Lower lobe of right lung (tissue), 2 donors: ENCODE results near the gene SRC. TPM values are rescaled to one million over a fixed set of nuclear protein-coding genes. Genes with fewer than 3 reads are reported as not detected.

Source experiments
- ATAC-seq, 2 donors: fragments of 200-7000 bp; cut with Tn5 transposase; one replicate each; pipeline ENCODE4 v1.9.1; 2020 to 2022; ENCODE audit warnings: mild to moderate bottlenecking in 2 of 2, moderate library complexity in 2 of 2
- DNase-seq: peaks from one replicate; pipeline ENCODE4 v3.0.0-alpha.2; 2020
- H3K27ac ChIP-seq: fragments of 200-600 bp; one replicate; pipeline ENCODE4 v1.8.0; 2022
- H3K27me3 ChIP-seq: fragments of 200-600 bp; one replicate; pipeline ENCODE4 v1.8.0; 2022; ENCODE audit warnings: low read depth
- H3K36me3 ChIP-seq: fragments of 200-600 bp; one replicate; pipeline ENCODE4 v1.8.0; 2022; ENCODE audit warnings: mild to moderate bottlenecking
- H3K4me1 ChIP-seq: fragments of 200-600 bp; one replicate; pipeline ENCODE4 v1.8.0; 2022
- H3K4me3 ChIP-seq: fragments of 200-600 bp; one replicate; pipeline ENCODE4 v1.8.0; 2022; ENCODE audit warnings: mild to moderate bottlenecking
- H3K9me3 ChIP-seq: fragments of 200-600 bp; one replicate; pipeline ENCODE4 v1.8.0; 2022
- intact Hi-C: fragments of 100-400 bp; cut with DNase I; formaldehyde crosslinking; loops from one replicate; pipeline ENCODE4 v1.11.0; 2022
- total RNA-seq: library from RNA; stranded (reverse); fragmentation: NEBNext Ultra II Directional; extraction: Animal tissue kit (Norgen Biotek cat#: 25700); gene quantifications from one replicate; pipeline ENCODE4 v1.2.1, GENCODE V29; 2021
- TF ChIP-seq, protein P1 (sequence below): fragments of 200-600 bp; IDR thresholded peaks from one replicate; pipeline ENCODE4 v1.8.0; 2022; ENCODE audit warnings: antibody characterized with exemption, mild to moderate bottlenecking
- donor health status: DM: no; HTN: yes; CAD: no; lungs with severe emphysema.

SRC gene
- total RNA-seq, 1 donor from 2014 or later: 72.7 TPM

DNA sequence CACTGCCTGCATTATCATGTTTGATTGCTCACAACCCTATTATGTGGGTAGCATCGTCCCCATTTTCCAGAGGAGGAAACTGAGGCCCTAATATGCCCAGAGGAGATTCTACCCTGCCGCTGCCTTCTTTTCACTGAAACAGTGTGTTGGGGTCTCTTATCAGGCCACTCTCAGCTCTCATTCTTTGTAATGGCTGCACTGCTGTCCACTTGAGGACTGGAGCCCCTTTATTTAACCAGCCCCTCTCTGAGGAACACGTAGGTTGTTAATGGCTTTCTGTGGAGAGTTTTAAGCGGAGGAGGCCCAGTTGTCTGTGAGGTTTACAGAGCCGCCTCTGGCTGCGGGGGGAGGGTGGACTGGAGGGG is 32.5 kb downstream of the SRC start:
- Histone ChIP-seq H3K27me3 (no peaks in the 10 kb centered on the region), H3K36me3 (peaks cover 9% of the 10 kb centered on the region), H3K4me3 (no peak overlapping the region), H3K9me3 (no peaks in the 10 kb centered on the region), H3K27ac (no peak overlapping the region), H3K4me1 (peaks cover 14% of the 10 kb centered on the region)
- DNase-seq (no peak), ATAC-seq (no peak)
- TF ChIP-seq, protein P1, sequence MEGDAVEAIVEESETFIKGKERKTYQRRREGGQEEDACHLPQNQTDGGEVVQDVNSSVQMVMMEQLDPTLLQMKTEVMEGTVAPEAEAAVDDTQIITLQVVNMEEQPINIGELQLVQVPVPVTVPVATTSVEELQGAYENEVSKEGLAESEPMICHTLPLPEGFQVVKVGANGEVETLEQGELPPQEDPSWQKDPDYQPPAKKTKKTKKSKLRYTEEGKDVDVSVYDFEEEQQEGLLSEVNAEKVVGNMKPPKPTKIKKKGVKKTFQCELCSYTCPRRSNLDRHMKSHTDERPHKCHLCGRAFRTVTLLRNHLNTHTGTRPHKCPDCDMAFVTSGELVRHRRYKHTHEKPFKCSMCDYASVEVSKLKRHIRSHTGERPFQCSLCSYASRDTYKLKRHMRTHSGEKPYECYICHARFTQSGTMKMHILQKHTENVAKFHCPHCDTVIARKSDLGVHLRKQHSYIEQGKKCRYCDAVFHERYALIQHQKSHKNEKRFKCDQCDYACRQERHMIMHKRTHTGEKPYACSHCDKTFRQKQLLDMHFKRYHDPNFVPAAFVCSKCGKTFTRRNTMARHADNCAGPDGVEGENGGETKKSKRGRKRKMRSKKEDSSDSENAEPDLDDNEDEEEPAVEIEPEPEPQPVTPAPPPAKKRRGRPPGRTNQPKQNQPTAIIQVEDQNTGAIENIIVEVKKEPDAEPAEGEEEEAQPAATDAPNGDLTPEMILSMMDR: no peak
- intact Hi-C loops: no loop called here

DNA sequence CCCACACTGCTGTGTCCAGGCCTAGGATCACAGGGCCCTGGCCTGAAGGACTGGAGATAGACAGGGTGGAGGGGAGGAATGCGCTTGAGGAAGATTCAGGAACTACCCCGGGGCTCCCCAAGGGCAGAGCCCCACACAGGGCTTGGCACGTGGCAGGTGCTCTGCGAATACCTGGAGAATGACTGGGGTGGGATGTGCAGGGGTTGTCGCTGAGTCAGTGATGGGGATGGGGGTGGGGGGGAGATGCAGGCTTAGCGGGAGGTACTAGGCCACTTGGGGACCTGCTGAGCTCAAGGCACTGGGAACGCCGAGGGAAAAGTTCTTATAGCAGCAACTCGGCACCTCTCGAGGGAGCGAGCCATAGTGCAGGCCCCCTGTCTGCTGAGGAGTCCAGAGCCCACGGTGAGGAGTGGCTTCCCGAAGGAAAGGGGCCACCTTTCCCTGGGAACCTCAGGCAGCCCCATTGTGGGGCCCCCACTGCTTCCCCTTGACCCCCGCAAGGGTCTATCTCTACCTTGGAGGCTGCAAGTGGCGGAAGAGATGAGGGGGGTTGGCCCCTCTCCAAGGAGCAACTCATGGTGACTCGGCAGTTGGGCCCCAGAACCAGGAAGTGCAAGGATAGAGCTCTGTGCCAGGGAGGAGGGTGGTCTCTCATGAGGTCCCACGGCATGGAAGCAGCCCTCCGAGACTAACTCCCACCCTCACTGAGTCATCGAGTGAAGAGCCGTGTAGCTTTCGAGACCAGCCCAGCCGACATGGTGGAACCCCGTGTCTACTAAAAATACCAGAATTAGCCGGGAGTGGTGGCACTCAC is 33.1 kb downstream of the SRC start:
- H3K27me3 ChIP-seq: no peaks in the 10 kb centered on the region
- H3K4me1 ChIP-seq: peaks cover 14% of the 10 kb centered on the region
- H3K4me3 ChIP-seq: no peak overlapping the region
- TF ChIP-seq, protein P1: no peak
- DNase-seq (peak; percentile 52), ATAC-seq (peak in 1 of 2 donors; percentile 29)
- intact Hi-C loops: no loop called here
- H3K27ac ChIP-seq: no peak overlapping the region
- H3K36me3 ChIP-seq: peaks cover 9% of the 10 kb centered on the region
- no peaks in the 10 kb centered on the region for H3K9me3 ChIP-seq

DNA sequence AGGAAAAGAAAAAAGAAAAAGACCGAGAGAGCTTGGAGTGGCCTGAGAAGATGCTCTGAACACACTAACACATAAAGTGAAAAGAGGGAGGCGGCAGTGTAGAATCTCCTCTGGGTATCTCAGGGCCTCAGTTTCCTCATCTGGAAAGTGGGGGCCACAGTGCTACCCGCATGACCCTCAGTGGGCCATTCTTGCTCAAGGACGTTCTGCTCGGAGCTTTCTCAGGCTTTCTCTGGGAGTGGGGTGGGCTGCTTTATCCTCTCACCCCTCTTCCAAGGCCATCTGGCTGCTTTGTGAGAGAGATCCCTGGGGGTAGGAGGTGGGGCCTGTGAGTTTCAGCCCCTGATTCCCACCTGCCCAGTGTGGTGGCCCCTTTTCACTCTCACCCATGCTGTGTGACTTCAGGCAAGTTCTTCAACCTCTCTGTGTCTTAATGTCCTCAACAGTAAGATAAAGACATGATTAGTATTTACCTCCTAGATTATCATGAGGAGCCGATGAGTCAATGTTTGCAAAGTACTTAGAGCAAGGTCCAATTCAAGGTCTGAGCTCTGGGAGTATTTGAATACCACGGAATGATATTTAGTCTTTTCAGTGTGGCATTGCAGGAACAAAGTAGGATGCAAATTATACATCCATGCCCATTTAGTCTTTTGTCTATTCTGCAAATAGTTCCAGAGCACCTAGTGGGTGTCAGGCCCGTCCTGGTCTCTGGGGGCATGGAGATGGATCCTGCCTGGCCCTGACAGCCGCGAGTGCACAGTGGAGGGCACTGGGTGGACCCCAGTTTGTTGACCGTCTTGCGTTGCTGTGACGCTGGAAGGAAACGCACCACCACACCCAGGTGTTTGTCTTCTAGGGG is 34.3 kb downstream of the SRC start:
- TF ChIP-seq, protein P1: no peak
- no peaks in the 10 kb centered on the region for H3K9me3 ChIP-seq
- peaks cover 13% of the 10 kb centered on the region for H3K36me3 ChIP-seq
- DNase-seq (peak; percentile 32), ATAC-seq (peak in 1 of 2 donors; percentile 25)
- no peak overlapping the region for H3K27ac ChIP-seq
- peaks cover 22% of the 10 kb centered on the region for H3K4me1 ChIP-seq
- intact Hi-C loops: loop anchor here (10.0 kb wide), 1 partner anchor 115 kb away; the partner anchor contains the start of gene GHRH
- no peaks in the 10 kb centered on the region for H3K27me3 ChIP-seq
- H3K4me3 ChIP-seq: no peak overlapping the region

DNA sequence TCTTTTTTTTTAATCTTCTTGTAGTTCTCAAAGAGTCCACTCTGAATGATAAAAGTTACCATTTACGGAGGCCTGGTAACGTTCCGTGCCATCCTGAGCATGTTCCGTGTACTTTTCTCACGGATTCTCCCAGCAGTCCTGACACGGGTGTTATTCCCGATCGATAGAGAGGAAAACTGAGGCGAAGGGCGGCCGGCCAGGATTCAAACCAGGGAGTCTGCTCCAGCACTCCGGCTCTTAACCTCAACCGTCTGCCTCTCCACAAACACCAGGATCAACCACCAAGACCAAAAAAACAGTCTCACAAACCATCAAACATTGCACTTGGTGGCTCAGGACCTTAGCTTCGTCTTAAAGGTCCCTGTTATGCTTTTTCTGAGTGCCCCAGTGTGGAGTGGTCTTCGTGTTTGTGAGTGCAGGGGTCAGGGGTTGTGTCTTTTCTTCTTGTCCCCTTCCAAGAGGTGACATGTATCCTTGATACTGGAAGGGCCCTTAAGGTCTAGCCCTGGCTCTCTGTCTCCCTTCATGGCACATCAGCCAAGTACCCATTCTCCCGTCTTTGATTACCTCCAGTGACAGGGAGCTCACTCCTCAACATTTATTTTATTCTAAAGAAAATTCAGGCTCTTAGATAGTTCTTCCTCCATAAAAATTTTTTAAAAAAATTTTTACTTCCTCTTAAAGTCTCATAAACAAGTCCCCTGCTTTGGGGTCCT is 35.1 kb downstream of the SRC start:
- TF ChIP-seq, protein P1: no peak
- Histone ChIP-seq H3K4me1 (peaks cover 22% of the 10 kb centered on the region), H3K4me3 (no peak overlapping the region), H3K27ac (no peak overlapping the region), H3K27me3 (no peaks in the 10 kb centered on the region), H3K9me3 (no peaks in the 10 kb centered on the region), H3K36me3 (peaks cover 21% of the 10 kb centered on the region)
- intact Hi-C loops: loop anchor here (10.0 kb wide), 1 partner anchor 116 kb away; the partner anchor contains the start of gene GHRH
- DNase-seq (peak; percentile 35), ATAC-seq (no peak)
